Liver (tissue), 9 donors: ENCODE data around the gene VWA5B1. TPM values are rescaled to one million over a fixed set of nuclear protein-coding genes. Genes with fewer than 3 reads are reported as not detected.

ENCODE experiments used
- DNase-seq: peaks from one replicate; pipeline ENCODE4 v3.0.0-alpha.2; 2017; ENCODE audit warnings: low spot score
- H3K27ac ChIP-seq, 2 donors: one replicate each; pipeline ENCODE4 v1.7.0; 2013; ENCODE audit warnings: inconsistent platforms in 2 of 2, low read length in 2 of 2, control low read depth in 1 of 2, low read depth in 1 of 2, mild to moderate bottlenecking in 1 of 2
- H3K27me3 ChIP-seq, 4 donors: one replicate each; pipeline versions ENCODE4 v1.6.1 to v1.7.0; 2013; ENCODE audit warnings: low read length in 3 of 4, inconsistent platforms in 1 of 4, mild to moderate bottlenecking in 1 of 4, moderate library complexity in 1 of 4; ENCODE audit not compliant: control insufficient read depth in 4 of 4, insufficient read depth in 4 of 4
- H3K36me3 ChIP-seq, 4 donors: one replicate each; pipeline versions ENCODE4 v1.6.1 to v1.7.0; 2013; ENCODE audit warnings: low read length in 3 of 4, mild to moderate bottlenecking in 3 of 4, low read depth in 1 of 4, moderate library complexity in 1 of 4; ENCODE audit not compliant: control insufficient read depth in 4 of 4, insufficient read depth in 3 of 4
- H3K4me1 ChIP-seq, 4 donors: one replicate each; pipeline versions ENCODE4 v1.6.1 to v1.7.0; 2013; ENCODE audit warnings: low read length in 3 of 4, mild to moderate bottlenecking in 3 of 4, moderate library complexity in 1 of 4; ENCODE audit not compliant: control insufficient read depth in 4 of 4, insufficient read depth in 4 of 4
- H3K4me3 ChIP-seq, 3 donors: one replicate each; pipeline versions ENCODE4 v1.6.1 to v1.7.0; 2013; ENCODE audit warnings: low read length in 3 of 3, control low read depth in 1 of 3, low read depth in 1 of 3, mild to moderate bottlenecking in 1 of 3
- H3K9ac ChIP-seq, 2 donors: one replicate each; pipeline ENCODE4 v1.7.0; 2013; ENCODE audit warnings: low read length in 2 of 2, mild to moderate bottlenecking in 2 of 2, moderate library complexity in 2 of 2, control low read depth in 1 of 2, low read depth in 1 of 2
- H3K9me3 ChIP-seq, 4 donors: one replicate each; pipeline versions ENCODE4 v1.6.1 to v1.7.0; 2013; ENCODE audit warnings: low read length in 3 of 4; ENCODE audit not compliant: control insufficient read depth in 4 of 4
- ATF3 ChIP-seq: IDR thresholded peaks from 2 replicates; pipeline ENCODE4 v1.6.1; 2016; ENCODE audit warnings: antibody characterized with exemption
- CTCF ChIP-seq: fragments of 150-350 bp; IDR thresholded peaks from 2 replicates; pipeline ENCODE4 v1.5.1; 2017; ENCODE audit warnings: improper control_type of control experiment, low read depth, low read length; ENCODE audit not compliant: missing input control
- EGR1 ChIP-seq, 2 donors: IDR thresholded peaks; 2 replicates each; pipeline ENCODE4 v1.6.1; 2016 to 2018; ENCODE audit warnings: antibody characterized with exemption in 2 of 2, low read depth in 2 of 2
- FOXA1 ChIP-seq: IDR thresholded peaks from 2 replicates; pipeline ENCODE4 v1.6.1; 2016; ENCODE audit warnings: antibody characterized with exemption
- FOXA2 ChIP-seq: IDR thresholded peaks from 2 replicates; pipeline ENCODE4 v1.6.1; 2016; ENCODE audit warnings: antibody characterized with exemption
- GABPA ChIP-seq, 2 donors: IDR thresholded peaks in 1 of 2; conservative IDR thresholded peaks in 1 of 2; 2 replicates each; pipeline ENCODE4 v1.6.1; 2016; ENCODE audit warnings: antibody characterized with exemption in 2 of 2, mild to moderate bottlenecking in 1 of 2, moderate library complexity in 1 of 2
- HNF4A ChIP-seq, 2 donors: conservative IDR thresholded peaks; 2 replicates each; pipeline ENCODE4 v1.6.1; 2016; ENCODE audit warnings: antibody characterized with exemption in 2 of 2, mild to moderate bottlenecking in 2 of 2
- HNF4G ChIP-seq: IDR thresholded peaks from 2 replicates; pipeline ENCODE4 v1.6.1; 2016; ENCODE audit warnings: antibody characterized with exemption
- JUND ChIP-seq, 2 donors: IDR thresholded peaks; 2 replicates each; pipeline ENCODE4 v1.6.1; 2016; ENCODE audit warnings: antibody characterized with exemption in 2 of 2
- MAX ChIP-seq: IDR thresholded peaks from 2 replicates; pipeline ENCODE4 v1.6.1; 2016; ENCODE audit warnings: antibody characterized with exemption
- NR2F2 ChIP-seq: IDR thresholded peaks from 2 replicates; pipeline ENCODE4 v1.6.1; 2016; ENCODE audit warnings: antibody characterized with exemption
- RAD21 ChIP-seq, 2 donors: IDR thresholded peaks; 2 replicates each; pipeline ENCODE4 v1.6.1; 2016; ENCODE audit warnings: antibody characterized with exemption in 2 of 2, mild to moderate bottlenecking in 2 of 2
- REST ChIP-seq: IDR thresholded peaks from 2 replicates; pipeline ENCODE4 v1.6.1; 2016; ENCODE audit warnings: antibody characterized with exemption, mild to moderate bottlenecking
- RXRA ChIP-seq, 2 donors: IDR thresholded peaks; 2 replicates each; pipeline ENCODE4 v1.6.1; 2017 to 2018; ENCODE audit warnings: antibody characterized with exemption in 2 of 2, mild to moderate bottlenecking in 1 of 2
- SP1 ChIP-seq: IDR thresholded peaks from 2 replicates; pipeline ENCODE4 v1.6.1; 2018; ENCODE audit warnings: antibody characterized with exemption, mild to moderate bottlenecking
- TAF1 ChIP-seq: conservative IDR thresholded peaks from 2 replicates; pipeline ENCODE4 v1.6.1; 2016; ENCODE audit warnings: antibody characterized with exemption, mild to moderate bottlenecking
- YY1 ChIP-seq: IDR thresholded peaks from 2 replicates; pipeline ENCODE4 v1.6.1; 2016; ENCODE audit warnings: antibody characterized with exemption, mild to moderate bottlenecking
- WGBS: extraction: QIAGEN DNeasy Blood & Tissue Kit; methylation state at CpG from one replicate; pipeline ENCODE4 v1.1.7; 2013; 5-methylcytosine and 5-hydroxymethylcytosine counted together
- polyA plus RNA-seq, 2 donors: library from polyadenylated mRNA; stranded (reverse) in 1 of 2; unstranded in 1 of 2; fragments of 200-250 nt in 1 of 2; fragments of >200 nt in 1 of 2; fragmentation: Nextera tagmentation in 1 of 2; extraction: Ambion mirVana in 1 of 2; gene quantifications; one replicate each; pipeline versions ENCODE4 v1.2.1 to v1.2.3, GENCODE V29; 2013 to 2015
- total RNA-seq, 2 donors: library from RNA; depleted of rRNA; stranded (reverse); fragments of >200 nt; gene quantifications; one replicate each; pipeline ENCODE4 v1.2.3, GENCODE V29; 2014
- donor health status: healthy.
- donor health status: healthy.
- donor health status: healthy.
- donor health status: healthy.
- donor health status: healthy.

Gene VWA5B1
- total and polyA plus RNA-seq, 4 donors: not detected

GRCh38 chr1:20367626-20368025, 77.0 kb downstream of the VWA5B1 start:
- H3K27ac ChIP-seq: no peak overlapping the region
- DNase-seq: no peak
- H3K27me3 ChIP-seq: peaks cover 2 to 13% (median 8%) of the 10 kb centered on the region in 4 donors
- H3K9me3 ChIP-seq: no peaks in the 10 kb centered on the region
- peaks cover 4 to 10% (median 5%) of the 10 kb centered on the region in 4 donors for H3K4me1 ChIP-seq
- TF ChIP-seq YY1 (no peak), MAX (no peak), NR2F2 (no peak), JUND (IDR thresholded peaks at IDR 0.05) (no peak), CTCF (no peak), ATF3 (no peak), REST (no peak), RAD21 (IDR thresholded peaks at IDR 0.05) (no peak), FOXA2 (no peak), RXRA (IDR thresholded peaks at IDR 0.05) (no peak), HNF4G (no peak), FOXA1 (no peak), SP1 (no peak)
- 53% methylated on average over 10 of the region's 10 CpGs for WGBS
- H3K9ac ChIP-seq: no peak overlapping the region
- no peak overlapping the region for H3K4me3 ChIP-seq
- H3K36me3 ChIP-seq: no peaks in the 10 kb centered on the region

- Histone ChIP-seq H3K9ac (no peak overlapping the region), H3K4me1 (peaks cover 4 to 10% (median 5%) of the 10 kb centered on the region in 4 donors), H3K27ac (no peak overlapping the region), H3K9me3 (no peaks in the 10 kb centered on the region), H3K4me3 (no peak overlapping the region), H3K27me3 (peaks cover 2 to 13% (median 8%) of the 10 kb centered on the region in 4 donors), H3K36me3 (no peaks in the 10 kb centered on the region)
- WGBS: 87% methylated on average over 7 of the region's 7 CpGs
- TF ChIP-seq SP1: no peak
- TF ChIP-seq REST: no peak
- no peak for TF ChIP-seq FOXA1
- no peak for TF ChIP-seq JUND (IDR thresholded peaks at IDR 0.05)
- TF ChIP-seq ATF3: no peak
- TF ChIP-seq YY1: no peak
- no peak for TF ChIP-seq HNF4A (conservative IDR thresholded peaks at IDR 0.05)
- TF ChIP-seq EGR1 (IDR thresholded peaks at IDR 0.05; ENCODE audit: low read depth in 2 of 2): no peak
- no peak for TF ChIP-seq NR2F2
- TF ChIP-seq GABPA (IDR thresholded peaks at IDR 0.05 in 1 of 2, conservative IDR thresholded peaks at IDR 0.05 in 1 of 2): no peak
- no peak for TF ChIP-seq MAX
- no peak for TF ChIP-seq RXRA (IDR thresholded peaks at IDR 0.05)
- no peak for TF ChIP-seq TAF1
- no peak for DNase-seq
Observed at GRCh38 chr1:20368866-20369470, 78.3 kb downstream of the VWA5B1 start.
